HepG2 (cell line): ENCODE measurements around the gene PSMG3. TPM values are rescaled to one million over a fixed set of nuclear protein-coding genes. Genes with fewer than 3 reads are reported as not detected.

Experiments used
- CENPT ChIP-seq: sonication (generic); formaldehyde crosslinking; IDR thresholded peaks from 2 replicates; pipeline ENCODE4 v1.8.0; 2022; ENCODE audit warnings: low read depth, mild to moderate bottlenecking, moderate library complexity, missing genetic modification reagents
- DZIP1 ChIP-seq: sonication (generic); formaldehyde crosslinking; IDR thresholded peaks from 2 replicates; pipeline ENCODE4 v1.5.0; 2020; ENCODE audit warnings: mild to moderate bottlenecking, missing genetic modification reagents
- ESRRA ChIP-seq: sonication (generic); formaldehyde crosslinking; IDR thresholded peaks from 2 replicates; pipeline ENCODE4 v1.5.1; 2020; ENCODE audit warnings: mild to moderate bottlenecking, low read depth, missing genetic modification reagents
- HOXD1 ChIP-seq: sonication (generic); formaldehyde crosslinking; IDR thresholded peaks from 2 replicates; pipeline ENCODE4 v1.5.0; 2020; ENCODE audit warnings: missing genetic modification reagents
- KAT8 ChIP-seq: IDR thresholded peaks from 2 replicates; pipeline ENCODE4 v1.6.1; 2016; ENCODE audit warnings: missing genetic modification reagents, missing compliant biosample characterization
- SRSF4 ChIP-seq: fragments of 200-400 bp; formaldehyde crosslinking; IDR thresholded peaks from one replicate; pipeline ENCODE4 v1.6.1; 2018; ENCODE audit warnings: mild to moderate bottlenecking, low read depth, low read length, moderate library complexity; ENCODE audit not compliant: poor library complexity, severe bottlenecking
- TARDBP ChIP-seq: sonication (generic); formaldehyde crosslinking; IDR thresholded peaks from 2 replicates; pipeline ENCODE4 v1.8.0; 2022; ENCODE audit warnings: mild to moderate bottlenecking, missing genetic modification reagents
- TEAD3 ChIP-seq: optimal IDR thresholded peaks from 2 replicates; pipeline ENCODE3; 2016; ENCODE audit warnings: borderline replicate concordance
- ZBTB3 ChIP-seq: sonication (generic); formaldehyde crosslinking; IDR thresholded peaks from 2 replicates; pipeline ENCODE4 v1.4.0; 2020; ENCODE audit warnings: low read depth, mild to moderate bottlenecking, moderate library complexity, missing genetic modification reagents, borderline replicate concordance
- ZBTB42 ChIP-seq: sonication (generic); formaldehyde crosslinking; IDR thresholded peaks from 2 replicates; pipeline ENCODE4 v1.5.0; 2020; ENCODE audit warnings: mild to moderate bottlenecking, missing genetic modification reagents
- ZBTB7A ChIP-seq: sonication (generic); formaldehyde crosslinking; IDR thresholded peaks from 2 replicates; pipeline ENCODE4 v1.8.0; 2022; ENCODE audit warnings: mild to moderate bottlenecking, missing genetic modification reagents
- ZFAT ChIP-seq: sonication (generic); formaldehyde crosslinking; conservative IDR thresholded peaks from 2 replicates; pipeline ENCODE4 v1.8.1; 2023; ENCODE audit warnings: missing genetic modification reagents, inconsistent platforms
- ZNF350 ChIP-seq: sonication (generic); formaldehyde crosslinking; IDR thresholded peaks from 2 replicates; pipeline ENCODE4 v1.4.0; 2020; ENCODE audit warnings: mild to moderate bottlenecking, low read depth, missing genetic modification reagents, borderline replicate concordance
- ZNF484 ChIP-seq: sonication (generic); formaldehyde crosslinking; IDR thresholded peaks from 2 replicates; pipeline ENCODE4 v1.5.1; 2020; ENCODE audit warnings: mild to moderate bottlenecking, low read depth, missing genetic modification reagents, borderline replicate concordance
- ZNF530 ChIP-seq: sonication (generic); formaldehyde crosslinking; IDR thresholded peaks from 2 replicates; pipeline ENCODE4 v1.5.0; 2020; ENCODE audit warnings: low read depth, mild to moderate bottlenecking, missing genetic modification reagents
- ZNF550 ChIP-seq: sonication (generic); formaldehyde crosslinking; IDR thresholded peaks from 2 replicates; pipeline ENCODE4 v1.4.0; 2020; ENCODE audit warnings: mild to moderate bottlenecking, missing genetic modification reagents, borderline replicate concordance
- ZNF557 ChIP-seq: sonication (generic); formaldehyde crosslinking; IDR thresholded peaks from 2 replicates; pipeline ENCODE4 v1.4.0; 2020; ENCODE audit warnings: missing genetic modification reagents
- ZNF558 ChIP-seq: sonication (generic); formaldehyde crosslinking; IDR thresholded peaks from 2 replicates; pipeline ENCODE4 v1.9.0; 2022; ENCODE audit warnings: mild to moderate bottlenecking, missing genetic modification reagents, borderline replicate concordance
- ZNF713 ChIP-seq: sonication (generic); formaldehyde crosslinking; IDR thresholded peaks from 2 replicates; pipeline ENCODE4 v1.4.0; 2020; ENCODE audit warnings: mild to moderate bottlenecking, missing genetic modification reagents
- ZNF746 ChIP-seq: sonication (generic); formaldehyde crosslinking; IDR thresholded peaks from 2 replicates; pipeline ENCODE4 v1.8.0; 2022; ENCODE audit warnings: mild to moderate bottlenecking, missing genetic modification reagents
- ZZZ3 ChIP-seq: sonication (generic); formaldehyde crosslinking; IDR thresholded peaks from 2 replicates; pipeline ENCODE4 v1.4.0; 2020; ENCODE audit warnings: missing genetic modification reagents, mild to moderate bottlenecking, borderline replicate concordance
- polyA plus RNA-seq, 8 experiments: library from polyadenylated mRNA; depleted of rRNA in 3 of 8; stranded (reverse) in 7 of 8; unstranded in 1 of 8; fragments of >200 nt; fragmentation: Illumina TruSeq in 4 of 8; extraction: Trizol in 4 of 8; gene quantifications; 2 replicates each; pipeline versions ENCODE4 v1.2.1 to v1.2.3, GENCODE V29; 2011 to 2016; ENCODE audit warnings: low read depth in 4 of 8, missing spikeins in 1 of 8, mixed read lengths in 1 of 8; ENCODE audit not compliant: insufficient read depth in 1 of 8
- total RNA-seq, 5 experiments: library from RNA; depleted of rRNA; stranded (reverse); fragments of >200 nt; fragmentation: Illumina TruSeq; extraction: Trizol; gene quantifications; 2 replicates each; pipeline ENCODE4 v1.2.3, GENCODE V29; 2016; ENCODE audit warnings: low read depth in 1 of 5
- TF ChIP-seq, protein P1 (sequence below): sonication (generic); formaldehyde crosslinking; conservative IDR thresholded peaks from 2 replicates; pipeline ENCODE4 v1.8.0; 2022; ENCODE audit warnings: mild to moderate bottlenecking, moderate library complexity, missing genetic modification reagents
- TF ChIP-seq, protein P2 (sequence below): sonication (generic); formaldehyde crosslinking; IDR thresholded peaks from 2 replicates; pipeline ENCODE4 v1.8.0; 2022; ENCODE audit warnings: missing genetic modification reagents, mild to moderate bottlenecking, moderate library complexity, borderline replicate concordance

The PSMG3 gene
- total and polyA plus RNA-seq, 2 of the 13 experiments (the other 11 are each of a cell fraction or from before 2014, with no cell fraction given): 29.6 to 48.4 TPM

DNA sequence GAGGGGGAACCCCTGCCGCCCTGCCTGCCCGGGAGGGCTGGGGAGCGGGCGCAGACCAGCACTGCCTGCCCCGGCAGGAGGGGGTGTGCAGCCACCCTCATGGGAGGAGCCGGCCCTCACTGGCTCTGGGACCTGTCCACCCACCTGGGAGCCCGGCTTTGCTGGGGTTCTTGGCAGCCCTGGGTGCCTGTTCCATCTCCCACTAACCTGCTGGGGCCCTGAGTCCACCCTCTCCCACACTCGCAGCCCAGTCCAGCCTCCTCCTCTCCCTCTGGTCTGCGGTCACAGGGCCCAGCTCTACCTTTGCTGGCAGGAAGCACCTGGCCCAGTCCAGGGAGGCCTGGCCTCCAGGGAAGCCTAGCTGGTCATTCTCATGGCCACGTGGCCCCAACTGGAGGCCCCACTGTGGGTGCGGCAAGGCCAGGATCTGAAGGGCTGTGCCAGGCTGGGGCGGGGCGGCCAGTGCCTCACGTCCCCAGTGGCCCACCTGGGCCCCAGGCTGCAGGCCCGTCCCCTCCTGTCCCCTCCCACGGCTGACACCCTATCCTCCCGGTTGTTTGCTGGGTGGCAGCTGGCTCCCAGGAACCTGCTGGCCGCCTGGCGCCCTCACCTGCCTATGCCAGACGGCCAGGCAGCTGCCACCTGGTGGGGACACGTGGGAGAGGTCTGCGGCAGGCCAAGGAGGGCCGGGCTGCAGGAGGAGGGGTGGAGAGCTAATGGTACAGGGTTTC is 13.9 kb downstream of the PSMG3 start, which contains the start of gene TMEM184A (continued):
- TF ChIP-seq DZIP1 (CRISPR knock-in tag): no peak
- peak; percentile 68; the same call in 1 of the 2 replicates for TF ChIP-seq TARDBP (CRISPR knock-in tag)
- TF ChIP-seq ZFAT (CRISPR knock-in tag): no peak; the same call in 1 of the 2 replicates
- TF ChIP-seq ZNF530 (CRISPR knock-in tag): no peak
- peak; percentile 93 for TF ChIP-seq ZNF350 (CRISPR knock-in tag)
- TF ChIP-seq ZNF557: 0 out of 2 replicates have a peak, but pooled peaks have one; percentile 84
- peak; percentile 95 for TF ChIP-seq ZNF558 (CRISPR knock-in tag)
- TF ChIP-seq CENPT (CRISPR knock-in tag): no peak
- no peak for TF ChIP-seq ZBTB42 (CRISPR knock-in tag)
- TF ChIP-seq ZNF713 (CRISPR knock-in tag): peak; percentile 96; the same call in 1 of the 2 replicates
- TF ChIP-seq ZZZ3 (CRISPR knock-in tag): peak; percentile 45; the same call in 1 of the 2 replicates
- peak; percentile 67; the same call in 1 of the 2 replicates for TF ChIP-seq KAT8
- TF ChIP-seq TEAD3: peak; percentile 58
- TF ChIP-seq ESRRA (CRISPR knock-in tag): peak; percentile 65; the same call in 1 of the 2 replicates
- 0 out of 2 replicates have a peak, but pooled peaks have one; percentile 57 for TF ChIP-seq ZBTB3 (CRISPR knock-in tag)
- peak; percentile 92; the same call in 1 of the 2 replicates for TF ChIP-seq HOXD1 (CRISPR knock-in tag)
- TF ChIP-seq, protein P1, sequence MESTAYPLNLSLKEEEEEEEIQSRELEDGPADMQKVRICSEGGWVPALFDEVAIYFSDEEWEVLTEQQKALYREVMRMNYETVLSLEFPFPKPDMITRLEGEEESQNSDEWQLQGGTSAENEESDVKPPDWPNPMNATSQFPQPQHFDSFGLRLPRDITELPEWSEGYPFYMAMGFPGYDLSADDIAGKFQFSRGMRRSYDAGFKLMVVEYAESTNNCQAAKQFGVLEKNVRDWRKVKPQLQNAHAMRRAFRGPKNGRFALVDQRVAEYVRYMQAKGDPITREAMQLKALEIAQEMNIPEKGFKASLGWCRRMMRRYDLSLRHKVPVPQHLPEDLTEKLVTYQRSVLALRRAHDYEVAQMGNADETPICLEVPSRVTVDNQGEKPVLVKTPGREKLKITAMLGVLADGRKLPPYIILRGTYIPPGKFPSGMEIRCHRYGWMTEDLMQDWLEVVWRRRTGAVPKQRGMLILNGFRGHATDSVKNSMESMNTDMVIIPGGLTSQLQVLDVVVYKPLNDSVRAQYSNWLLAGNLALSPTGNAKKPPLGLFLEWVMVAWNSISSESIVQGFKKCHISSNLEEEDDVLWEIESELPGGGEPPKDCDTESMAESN: peak; percentile 74
- no peak for TF ChIP-seq ZBTB7A (CRISPR knock-in tag)
- TF ChIP-seq ZNF484 (CRISPR knock-in tag): no peak
- TF ChIP-seq ZNF746: peak; percentile 55; the same call in 1 of the 2 replicates
- no peak for TF ChIP-seq SRSF4
- peak; percentile 67; the same call in 1 of the 2 replicates for TF ChIP-seq ZNF550
- TF ChIP-seq, protein P2, sequence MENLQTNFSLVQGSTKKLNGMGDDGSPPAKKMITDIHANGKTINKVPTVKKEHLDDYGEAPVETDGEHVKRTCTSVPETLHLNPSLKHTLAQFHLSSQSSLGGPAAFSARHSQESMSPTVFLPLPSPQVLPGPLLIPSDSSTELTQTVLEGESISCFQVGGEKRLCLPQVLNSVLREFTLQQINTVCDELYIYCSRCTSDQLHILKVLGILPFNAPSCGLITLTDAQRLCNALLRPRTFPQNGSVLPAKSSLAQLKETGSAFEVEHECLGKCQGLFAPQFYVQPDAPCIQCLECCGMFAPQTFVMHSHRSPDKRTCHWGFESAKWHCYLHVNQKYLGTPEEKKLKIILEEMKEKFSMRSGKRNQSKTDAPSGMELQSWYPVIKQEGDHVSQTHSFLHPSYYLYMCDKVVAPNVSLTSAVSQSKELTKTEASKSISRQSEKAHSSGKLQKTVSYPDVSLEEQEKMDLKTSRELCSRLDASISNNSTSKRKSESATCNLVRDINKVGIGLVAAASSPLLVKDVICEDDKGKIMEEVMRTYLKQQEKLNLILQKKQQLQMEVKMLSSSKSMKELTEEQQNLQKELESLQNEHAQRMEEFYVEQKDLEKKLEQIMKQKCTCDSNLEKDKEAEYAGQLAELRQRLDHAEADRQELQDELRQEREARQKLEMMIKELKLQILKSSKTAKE (CRISPR knock-in tag): peak; percentile 58; the same call in 1 of the 2 replicates
